GM20000 (cell line): Measurements from ENCODE around the gene C9orf152.

Experiments
- DNase-seq: peaks from one replicate; pipeline ENCODE4 v3.0.0; 2012; ENCODE audit warnings: low spot score
- TF ChIP-seq, protein P1 (sequence below): IDR thresholded peaks from 2 replicates; pipeline ENCODE4 v1.5.1; 2012; ENCODE audit warnings: mild to moderate bottlenecking, control low read depth; ENCODE audit errors: extremely low read depth, missing control alignments

The C9orf152 gene

GRCh38 chr9:110187126-110187525, 20.8 kb downstream of the C9orf152 start:
- no peak for DNase-seq
- TF ChIP-seq, protein P1, sequence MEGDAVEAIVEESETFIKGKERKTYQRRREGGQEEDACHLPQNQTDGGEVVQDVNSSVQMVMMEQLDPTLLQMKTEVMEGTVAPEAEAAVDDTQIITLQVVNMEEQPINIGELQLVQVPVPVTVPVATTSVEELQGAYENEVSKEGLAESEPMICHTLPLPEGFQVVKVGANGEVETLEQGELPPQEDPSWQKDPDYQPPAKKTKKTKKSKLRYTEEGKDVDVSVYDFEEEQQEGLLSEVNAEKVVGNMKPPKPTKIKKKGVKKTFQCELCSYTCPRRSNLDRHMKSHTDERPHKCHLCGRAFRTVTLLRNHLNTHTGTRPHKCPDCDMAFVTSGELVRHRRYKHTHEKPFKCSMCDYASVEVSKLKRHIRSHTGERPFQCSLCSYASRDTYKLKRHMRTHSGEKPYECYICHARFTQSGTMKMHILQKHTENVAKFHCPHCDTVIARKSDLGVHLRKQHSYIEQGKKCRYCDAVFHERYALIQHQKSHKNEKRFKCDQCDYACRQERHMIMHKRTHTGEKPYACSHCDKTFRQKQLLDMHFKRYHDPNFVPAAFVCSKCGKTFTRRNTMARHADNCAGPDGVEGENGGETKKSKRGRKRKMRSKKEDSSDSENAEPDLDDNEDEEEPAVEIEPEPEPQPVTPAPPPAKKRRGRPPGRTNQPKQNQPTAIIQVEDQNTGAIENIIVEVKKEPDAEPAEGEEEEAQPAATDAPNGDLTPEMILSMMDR = no peak

DNA sequence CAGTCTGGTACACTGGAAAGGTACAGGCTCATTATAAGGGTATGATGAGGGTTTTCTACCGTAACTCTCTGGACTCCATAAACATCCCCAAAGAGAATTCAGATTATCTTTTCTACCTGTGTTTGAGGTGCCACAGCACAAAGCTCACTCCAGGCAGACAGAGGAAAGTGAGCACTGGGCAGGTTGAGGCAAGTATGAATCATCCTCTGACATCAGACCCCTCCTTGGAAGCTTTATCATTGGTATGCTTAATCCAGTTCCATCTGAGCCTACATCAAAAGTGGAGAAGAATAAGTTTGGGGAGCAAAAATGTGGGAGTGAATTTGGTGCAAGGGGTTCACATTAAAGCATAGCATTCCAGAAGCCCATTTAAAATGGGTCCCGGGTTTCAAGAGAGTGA, 21.7 kb downstream of the C9orf152 start:
- TF ChIP-seq, protein P1 = no peak
- no peak for DNase-seq

GRCh38 chr9:110185806-110186205, 22.2 kb downstream of the C9orf152 start:
- DNase-seq = no peak
- TF ChIP-seq, protein P1 = no peak

GRCh38 chr9:110183208-110184145, 24.5 kb downstream of the C9orf152 start:
- peak; percentile 75 for DNase-seq
- TF ChIP-seq, protein P1 = peak; percentile 61

DNA sequence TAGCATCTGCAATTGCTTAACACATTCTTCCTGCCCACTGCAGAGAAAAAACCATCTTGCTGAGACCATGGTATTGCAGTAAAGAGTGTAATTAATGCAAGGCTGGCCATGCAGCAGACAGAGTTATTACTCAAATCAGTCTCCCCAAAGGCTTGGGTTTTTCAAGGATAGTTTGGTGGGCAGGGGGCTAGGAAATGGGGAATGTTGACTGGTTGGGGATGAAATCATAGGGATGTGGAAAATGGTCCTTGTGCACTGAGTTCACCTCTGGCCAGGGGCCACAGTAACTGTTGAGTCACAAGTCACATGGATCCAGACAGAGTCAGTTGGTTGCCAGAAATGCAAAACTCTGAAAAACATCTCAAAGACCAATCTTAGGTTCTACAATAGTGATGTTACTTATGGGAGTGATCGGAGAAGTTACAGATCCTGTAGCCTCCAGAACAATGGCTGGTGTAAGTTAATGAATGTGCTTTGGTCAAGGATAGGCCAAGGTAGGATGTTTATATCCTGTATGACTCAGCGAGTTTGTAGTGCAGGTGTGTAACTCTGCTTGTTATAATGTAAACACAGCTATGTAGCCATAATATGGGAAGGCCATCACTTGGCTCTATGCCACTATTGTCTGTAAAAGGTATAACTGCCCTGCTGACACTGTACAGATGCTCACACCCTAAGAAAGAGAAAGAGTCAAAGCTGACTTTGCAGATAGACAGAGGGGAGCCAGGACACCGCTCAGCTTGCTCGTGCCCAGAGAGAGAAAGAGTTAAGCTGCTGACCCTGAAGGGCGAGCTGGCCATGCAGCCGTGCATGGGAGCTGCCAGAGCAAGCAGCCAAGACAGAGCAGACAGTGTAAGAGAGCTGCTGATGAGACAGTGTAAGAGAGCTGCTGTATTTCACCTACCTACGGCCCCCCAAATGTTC, 27.2 kb downstream of the C9orf152 start:
- DNase-seq = no peak

DNA sequence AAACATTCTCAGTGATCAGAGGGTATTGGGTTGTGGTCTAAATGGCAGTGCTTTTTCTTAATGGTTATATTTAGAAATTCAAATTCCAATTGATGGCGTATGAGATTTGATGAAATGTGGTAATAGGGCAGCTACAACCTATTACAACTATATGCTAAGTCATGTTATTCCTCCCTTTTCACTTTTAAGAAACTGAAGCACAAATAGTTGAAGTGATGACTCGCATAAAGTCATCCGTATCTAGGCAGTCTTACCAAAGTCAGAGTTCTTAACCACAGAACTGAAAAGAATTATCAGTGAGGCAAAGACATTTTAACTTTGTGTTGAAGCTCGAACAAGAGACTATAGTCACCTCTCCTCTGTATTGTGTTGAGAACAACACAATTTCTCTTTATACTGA, 28.2 kb downstream of the C9orf152 start:
- TF ChIP-seq, protein P1 = no peak
- DNase-seq = no peak

More for the DNA sequence above, 27.2 kb downstream of the C9orf152 start:
- TF ChIP-seq, protein P1 = no peak
